DMS53 treated with DMSO at 0.1 percent for 48 hours (cell line): ENCODE results near the gene GPR68.

Experiments used
- DNase-seq: peaks from one replicate; lab custom pipeline; 2025; ENCODE audit not compliant: unreplicated experiment; lab: John Stamatoyannopoulos, UW

GPR68 gene, protein sequence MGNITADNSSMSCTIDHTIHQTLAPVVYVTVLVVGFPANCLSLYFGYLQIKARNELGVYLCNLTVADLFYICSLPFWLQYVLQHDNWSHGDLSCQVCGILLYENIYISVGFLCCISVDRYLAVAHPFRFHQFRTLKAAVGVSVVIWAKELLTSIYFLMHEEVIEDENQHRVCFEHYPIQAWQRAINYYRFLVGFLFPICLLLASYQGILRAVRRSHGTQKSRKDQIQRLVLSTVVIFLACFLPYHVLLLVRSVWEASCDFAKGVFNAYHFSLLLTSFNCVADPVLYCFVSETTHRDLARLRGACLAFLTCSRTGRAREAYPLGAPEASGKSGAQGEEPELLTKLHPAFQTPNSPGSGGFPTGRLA

DNA sequence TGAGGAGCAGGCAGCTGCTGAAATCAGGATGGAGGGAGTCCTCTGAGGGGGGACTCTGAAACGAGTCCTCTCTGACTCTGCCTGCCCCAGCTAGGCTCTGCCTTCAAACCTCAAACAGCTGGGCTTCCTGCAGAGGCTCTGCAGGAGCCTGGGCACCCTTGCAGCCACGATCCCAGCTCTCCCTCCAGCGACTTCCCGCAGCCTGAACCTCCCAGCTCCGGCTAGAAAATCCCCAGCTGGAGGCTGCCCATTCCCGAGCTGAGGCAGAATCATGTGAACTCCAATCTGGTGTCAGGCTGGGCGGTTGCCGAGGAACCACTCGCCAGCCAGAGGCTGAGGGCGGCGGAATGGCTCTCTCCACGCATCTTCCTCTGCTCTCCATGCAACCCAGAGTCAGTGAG is at the start of gene GPR68:
TSS of gene GPR68 (minus strand) at position 204 of the 401 bp plus-strand sequence. CDS start 9,654 bp downstream, outside the sequence.
- no peak for DNase-seq

DNA sequence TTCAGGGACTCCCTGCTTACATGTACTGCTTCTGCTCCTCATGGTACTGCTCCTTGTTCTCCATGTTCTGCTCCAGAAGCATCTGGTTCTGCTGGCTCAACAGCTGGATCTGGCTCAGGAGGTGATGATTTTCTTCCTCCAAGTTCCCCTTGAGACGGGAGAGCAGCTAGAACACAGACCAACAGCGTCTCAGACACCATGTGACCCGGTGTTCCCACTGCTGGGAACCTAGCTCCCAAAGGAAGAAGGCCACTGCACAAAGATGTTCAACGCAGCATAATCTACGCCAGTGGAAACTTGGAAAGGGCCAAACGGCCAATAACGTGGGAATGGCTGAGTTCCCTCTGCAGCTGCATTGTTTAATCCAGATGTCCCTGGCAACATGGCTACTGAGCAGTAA is 49.6 kb upstream of the GPR68 start:
- no peak for DNase-seq

DNA sequence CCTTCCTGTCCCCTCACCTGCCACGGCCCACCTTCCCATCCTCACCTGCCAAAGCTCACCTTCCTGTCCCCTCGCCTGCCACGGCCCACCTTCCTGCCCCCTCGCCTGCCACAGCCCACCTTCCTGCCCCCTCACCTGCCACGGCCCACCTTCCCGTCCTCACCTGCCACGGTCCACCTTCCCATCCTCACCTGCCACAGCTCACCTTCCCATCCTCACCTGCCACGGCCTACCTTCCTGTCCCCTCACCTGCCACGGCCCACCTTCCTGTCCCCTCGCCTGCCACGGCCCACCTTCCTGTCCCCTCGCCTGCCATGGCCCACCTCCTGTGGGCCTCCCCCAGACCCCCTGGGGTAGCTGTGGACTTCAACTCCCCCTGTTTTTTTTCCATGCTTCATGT is 48.8 kb upstream of the GPR68 start:
- DNase-seq = no peak

DNA sequence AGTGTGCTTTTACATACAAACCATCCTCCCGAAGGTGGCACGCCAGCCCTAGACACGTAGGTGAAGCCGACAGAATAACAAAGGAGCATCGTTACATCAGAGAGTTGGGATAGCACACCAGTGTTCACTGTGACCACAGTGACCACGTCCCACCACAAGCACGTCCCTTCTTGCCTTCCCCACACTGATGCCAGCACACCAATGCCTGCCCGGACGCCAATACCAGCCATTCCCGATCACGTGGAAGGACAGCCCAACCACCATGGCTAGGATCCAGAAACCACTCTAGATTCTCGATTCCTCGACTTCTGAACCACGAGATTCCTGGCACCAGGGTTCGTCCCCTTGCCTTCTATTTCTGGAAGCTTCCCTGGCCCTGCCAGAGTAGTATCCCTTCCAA is 48.0 kb upstream of the GPR68 start:
- DNase-seq = no peak

DNA sequence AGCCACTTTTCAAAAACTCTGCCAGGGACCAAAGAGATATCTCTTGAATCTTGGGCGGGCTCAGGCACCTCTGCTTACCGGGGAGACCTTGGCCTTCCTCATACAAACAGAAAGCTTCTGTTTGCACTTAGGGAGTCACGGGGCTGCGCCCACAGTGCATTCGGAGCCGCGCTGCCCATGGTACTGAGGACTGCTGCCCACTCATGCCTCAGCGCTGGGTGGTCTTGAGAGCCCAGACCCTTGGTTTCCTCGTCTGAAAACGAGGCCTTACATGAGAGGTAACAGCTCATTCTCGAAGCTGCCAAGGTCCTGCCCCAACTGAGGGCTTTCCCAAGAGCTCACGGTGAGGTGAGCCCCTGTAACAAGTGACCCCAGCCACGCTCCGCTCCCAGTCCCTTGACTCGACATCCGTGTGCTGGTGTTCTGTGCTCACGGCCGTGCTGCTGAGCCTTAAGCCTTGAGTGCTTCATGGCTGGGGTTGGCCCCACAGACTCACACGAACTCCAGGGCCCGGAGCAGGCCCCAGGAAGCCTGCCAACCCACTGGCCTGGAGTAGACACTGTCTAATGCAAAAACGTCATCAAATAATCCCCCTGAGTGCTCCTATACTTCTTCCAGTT is 47.4 kb upstream of the GPR68 start:
- no peak for DNase-seq

DNA sequence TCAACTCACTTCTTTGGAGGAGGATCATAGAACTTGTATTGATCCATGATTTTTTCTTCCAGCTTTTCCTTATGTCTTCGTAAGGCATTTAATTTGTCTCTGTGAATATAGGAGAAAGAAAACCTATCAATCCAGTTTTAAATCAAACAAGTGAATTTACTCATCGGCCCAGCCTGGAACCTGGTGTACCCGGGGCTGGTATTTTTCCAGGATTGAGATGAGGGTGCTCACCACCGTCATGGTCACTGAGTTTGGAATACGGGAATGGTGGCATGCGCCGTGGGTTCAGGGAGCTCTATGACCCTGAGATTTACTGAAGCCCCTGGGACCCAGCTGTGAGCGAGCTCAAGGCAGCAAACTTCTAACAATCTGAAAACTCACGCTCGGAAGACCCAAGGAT is 46.5 kb upstream of the GPR68 start:
- no peak for DNase-seq

DNA sequence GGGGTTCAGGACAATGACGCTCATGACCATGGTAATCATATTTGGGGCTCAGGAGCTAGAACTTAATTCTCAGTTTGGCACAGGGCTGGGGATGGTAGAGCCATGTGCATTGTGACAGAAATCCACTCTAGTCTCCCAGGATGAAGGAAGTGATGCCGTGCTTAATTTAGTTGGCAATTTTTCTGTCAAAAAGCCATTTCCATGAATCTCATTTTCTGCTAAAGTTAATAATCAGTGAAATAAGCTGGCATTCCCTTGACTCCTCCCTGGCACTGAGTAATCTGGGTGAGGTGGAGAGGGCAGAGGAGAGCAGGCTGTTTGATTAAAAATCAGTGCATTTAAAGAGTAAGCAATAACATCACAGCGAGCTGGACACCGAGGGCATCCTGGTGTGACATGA is 45.0 kb upstream of the GPR68 start:
- DNase-seq = no peak

DNA sequence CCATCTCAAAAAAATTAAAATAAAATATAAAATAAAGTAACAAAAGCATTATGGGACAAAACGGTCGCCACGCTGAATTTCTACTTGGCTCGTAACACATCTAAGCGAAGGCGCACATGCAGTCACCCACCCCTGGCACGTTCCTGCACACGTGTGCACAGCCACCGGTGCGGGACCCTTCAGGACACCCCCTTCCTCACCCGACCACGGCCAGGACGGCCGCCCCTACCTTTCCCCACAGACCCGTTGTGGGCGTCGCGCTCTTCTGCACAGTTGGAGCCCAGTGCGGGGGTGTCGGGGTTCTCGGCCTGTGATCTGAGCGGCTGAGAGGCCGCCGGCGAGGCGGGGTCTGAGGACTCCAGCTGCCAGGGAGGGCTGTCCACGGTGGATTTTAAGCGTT is 44.4 kb upstream of the GPR68 start:
- no peak for DNase-seq

DNA sequence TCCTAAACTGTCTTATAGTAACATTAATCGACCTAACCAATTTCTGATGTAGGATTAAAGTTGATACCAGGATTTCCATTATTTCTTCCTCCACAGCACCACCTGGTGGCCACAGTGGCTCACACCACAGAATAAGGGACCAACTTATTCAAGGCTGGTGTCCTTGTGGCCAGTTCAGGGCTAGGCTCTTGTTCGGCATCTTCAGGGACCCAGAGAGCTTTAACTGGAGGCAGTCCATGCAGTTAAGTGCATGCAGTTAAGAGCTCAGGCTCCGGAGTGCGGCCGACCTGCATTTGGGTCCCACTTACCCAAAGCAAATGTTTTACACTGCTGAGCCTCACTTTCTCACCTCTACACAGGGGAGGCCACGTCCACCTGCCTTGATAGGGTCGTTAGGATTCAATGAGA is 42.0 kb upstream of the GPR68 start:
- peak; percentile 55 for DNase-seq

DNA sequence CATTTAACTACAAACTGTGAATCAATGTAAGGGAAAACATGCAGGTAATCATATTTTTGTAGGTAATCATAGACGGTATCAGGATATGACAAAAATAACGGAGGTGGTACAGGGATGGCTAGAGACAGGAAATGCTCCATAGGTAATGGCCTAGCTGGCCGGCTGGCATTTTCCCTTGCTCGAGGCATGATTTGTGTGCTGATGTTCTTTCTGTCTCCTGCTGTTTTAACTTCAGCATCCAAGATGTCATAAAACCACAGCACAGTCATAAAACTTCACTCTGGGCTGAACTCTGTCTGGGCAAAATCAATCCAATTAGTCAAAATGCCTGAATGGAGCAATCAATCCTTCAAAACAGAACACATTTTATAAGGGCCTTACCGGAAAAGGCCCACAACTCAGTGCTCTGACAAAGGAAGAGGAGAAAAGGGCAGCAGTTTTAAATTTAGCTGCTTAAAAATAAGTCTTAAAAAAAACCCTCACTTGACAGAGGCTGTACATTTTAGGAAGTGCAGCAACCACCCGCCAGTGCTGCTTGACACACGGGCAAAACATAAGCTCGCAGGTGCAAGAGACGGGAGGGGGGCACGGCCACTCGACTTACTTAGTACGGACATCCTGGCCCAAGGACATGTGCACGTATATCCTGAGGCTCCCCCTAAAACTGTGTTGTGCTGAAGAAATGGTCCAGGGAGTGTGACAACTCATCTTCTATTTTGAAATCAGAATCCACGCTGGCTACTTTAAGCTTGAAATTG is 40.5 kb upstream of the GPR68 start:
- no peak for DNase-seq

DNA sequence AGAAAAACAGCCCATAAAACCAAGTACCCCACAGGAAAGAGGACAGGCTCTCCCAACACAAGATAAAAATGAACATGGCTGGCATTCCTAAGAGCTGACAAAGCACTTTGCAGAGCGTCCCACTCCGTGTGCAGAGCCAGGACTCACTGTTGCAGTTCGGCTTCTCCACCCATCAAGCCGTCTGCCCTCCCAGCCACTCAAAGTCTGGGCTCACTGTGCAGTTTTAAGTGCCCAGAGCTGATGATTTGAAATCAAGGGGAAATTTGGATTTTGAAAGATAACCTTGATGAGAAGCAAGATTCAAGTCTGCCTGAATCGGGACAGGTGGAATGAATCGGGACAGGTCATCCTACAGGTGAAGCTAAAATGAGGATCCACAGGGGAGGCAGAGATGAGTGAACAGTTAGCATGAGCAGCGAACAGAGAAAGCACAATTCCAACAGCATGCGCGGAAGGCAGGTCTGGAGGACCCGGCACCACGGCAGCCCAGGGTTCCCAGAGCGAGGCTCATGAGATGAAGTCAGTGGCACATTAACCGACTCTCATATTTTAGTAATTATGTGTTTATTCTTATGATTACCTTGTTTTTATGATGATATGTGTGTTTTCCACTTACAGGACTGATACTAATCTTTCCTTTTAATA is 39.8 kb upstream of the GPR68 start:
- DNase-seq = no peak

DNA sequence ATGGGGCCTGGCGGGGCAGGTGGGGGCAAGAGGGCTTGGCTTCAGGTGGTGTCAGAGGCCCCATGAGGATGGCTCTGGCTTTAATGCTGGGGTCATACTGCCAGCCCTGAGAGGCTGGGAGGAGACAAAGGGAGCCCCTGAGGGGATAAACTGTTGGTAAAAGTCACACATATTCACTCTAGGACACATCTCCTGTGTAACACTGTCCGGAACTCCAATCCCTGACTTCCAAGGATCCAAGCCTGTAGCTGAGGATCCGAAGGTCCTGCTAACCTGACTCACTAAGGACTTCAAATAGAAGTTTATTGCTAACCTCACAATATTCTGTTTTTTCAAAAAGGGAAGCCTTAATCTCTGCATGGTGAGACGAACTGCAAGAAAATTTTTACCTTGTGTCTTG is 39.2 kb upstream of the GPR68 start:
- no peak for DNase-seq

DNA sequence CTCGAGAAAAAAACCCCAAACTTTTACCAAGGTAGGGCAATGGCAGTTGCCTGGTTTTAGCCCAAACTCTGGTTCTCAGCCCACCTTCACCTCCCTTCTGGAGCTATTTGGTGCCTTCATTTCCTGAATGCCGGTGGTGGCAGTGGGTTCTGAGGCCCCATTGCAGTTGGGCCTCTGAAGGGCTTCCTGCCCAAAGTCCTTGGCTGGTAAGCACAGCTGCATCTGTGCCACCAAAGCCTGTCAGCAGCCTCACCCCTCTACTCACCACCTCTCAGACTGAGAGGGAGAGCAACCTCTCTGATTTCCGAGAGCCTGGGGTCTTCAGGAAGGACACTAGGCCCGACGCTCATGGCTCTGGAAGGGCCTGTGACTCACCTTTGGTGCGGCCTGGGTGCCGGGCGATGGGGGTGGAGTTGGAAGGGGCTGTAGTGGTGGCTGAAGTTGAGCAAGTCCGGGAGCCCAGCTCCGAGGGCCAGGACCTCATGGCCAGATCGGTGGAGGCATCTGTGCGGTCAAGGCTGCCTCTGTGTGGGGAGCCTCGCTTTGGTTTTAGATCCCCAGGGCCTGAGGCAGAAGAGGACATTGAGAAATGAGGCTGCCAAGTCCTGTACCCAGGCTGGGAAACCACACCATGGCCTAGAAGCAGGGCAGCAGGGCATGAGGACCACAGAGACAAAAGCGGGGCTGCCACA is 38.6 kb upstream of the GPR68 start:
- no peak for DNase-seq

DNA sequence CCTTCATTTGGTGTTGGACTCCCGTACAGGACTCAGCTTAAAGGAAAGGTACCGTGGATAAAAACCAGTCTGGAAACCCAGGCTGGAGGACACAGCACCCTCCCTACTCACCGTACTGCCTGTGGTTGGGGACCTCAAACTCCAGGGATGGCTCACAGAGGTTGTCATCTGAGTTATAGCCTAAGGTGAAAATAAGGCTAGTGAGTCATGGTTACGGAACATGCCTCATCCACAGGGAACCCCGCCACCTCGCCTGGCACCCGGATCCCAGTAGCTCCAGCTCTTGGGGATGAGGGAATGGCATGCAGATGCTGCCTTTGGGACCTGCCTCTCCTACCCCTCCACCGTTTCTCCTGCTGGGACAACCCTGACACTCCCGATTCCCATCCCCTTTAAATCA is 36.8 kb upstream of the GPR68 start:
- no peak for DNase-seq

DNA sequence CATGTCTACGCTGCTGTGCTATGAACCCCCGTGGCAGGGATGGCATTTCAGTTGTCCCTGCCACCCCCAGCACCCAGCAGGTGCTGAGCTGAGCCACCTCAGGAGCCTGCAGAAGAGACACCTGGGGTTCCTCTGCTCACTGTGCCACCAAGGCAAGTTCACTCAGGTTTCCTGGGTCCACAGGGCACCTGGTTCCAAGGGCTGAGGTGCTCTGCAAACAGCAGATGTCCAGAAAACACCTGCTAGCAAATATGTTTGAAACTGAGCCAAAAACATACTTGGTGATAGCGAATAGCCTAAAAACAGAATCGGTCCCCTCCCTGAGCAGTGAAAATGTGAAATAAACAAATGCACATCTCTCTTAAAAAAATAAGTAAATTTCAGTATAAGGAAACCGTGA is 35.6 kb upstream of the GPR68 start:
- DNase-seq = peak; percentile 60

DNA sequence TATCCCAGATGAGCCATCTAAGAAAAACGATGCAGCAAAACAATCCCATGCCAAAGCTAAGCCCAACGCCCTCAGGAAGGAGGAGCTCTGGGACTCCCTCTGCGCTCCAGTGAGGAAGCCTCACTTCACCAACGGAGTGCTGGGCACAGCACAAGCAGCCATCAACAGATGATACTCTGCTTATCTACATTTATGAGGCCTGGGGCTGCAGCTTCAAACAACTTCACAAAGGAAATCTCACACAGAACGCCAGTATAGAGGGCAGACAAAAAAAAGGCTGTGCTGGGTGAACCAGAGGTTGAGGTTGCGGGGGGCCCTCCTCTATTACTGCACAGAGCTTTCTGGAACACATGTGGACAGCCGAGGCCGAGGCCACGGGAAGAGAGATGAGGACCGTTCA is 34.9 kb upstream of the GPR68 start:
- no peak for DNase-seq

DNA sequence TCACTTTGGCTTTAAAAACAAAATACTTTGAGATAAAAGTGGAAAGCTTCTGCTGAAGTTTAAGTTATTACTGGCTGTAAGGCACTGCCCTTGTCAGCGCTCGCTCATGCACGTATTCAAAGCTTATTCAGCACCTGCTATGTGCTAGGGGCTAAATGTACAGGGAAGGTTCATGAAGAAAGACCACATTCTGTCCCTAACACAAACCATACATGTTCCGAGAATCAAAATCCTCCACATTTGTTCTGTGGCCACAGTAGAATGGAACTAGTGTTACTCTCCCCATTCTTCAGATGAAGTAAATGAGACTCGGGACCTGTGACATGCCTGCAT is 33.8 kb upstream of the GPR68 start:
- DNase-seq = no peak

DNA sequence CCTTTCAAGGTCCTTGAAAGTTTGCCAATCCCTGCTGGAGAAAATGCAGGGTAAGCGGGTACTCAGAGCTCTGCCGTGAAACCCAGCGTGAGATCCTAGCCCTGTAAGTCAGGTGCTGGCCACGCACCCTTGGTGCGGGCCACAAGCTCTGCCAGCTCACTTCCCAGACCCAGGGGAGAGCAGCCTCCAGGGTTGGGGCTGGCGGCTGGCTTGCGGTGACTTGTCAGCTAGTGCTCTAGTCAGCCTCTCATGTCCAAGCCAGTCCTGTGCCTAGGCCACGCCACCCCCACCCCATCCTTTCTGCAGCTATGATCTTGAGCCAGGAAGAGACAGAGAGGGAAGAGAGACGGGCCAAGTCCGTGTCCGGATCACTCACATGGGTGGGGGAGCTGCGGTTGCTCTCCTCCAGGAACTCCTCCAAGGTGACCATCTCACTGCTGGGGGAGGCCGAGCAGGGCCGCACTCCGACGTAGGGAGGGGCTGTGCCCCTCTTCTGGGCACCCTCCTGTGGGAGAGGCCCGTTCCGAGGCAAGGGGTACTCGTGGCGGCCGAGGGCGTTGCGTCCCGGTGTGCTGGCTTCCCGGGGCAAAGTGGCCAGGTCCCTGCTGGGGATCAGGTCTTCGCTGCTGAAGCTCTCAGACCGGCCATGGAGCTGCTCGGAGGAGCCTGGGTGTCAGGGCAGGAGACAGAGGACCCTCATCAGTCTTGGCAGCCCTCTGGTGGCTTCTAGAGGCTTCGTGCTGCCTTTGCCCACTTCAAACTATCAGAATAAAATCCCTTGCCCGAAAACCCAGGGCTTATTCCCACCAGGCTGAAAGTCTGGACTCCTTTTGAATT is 33.3 kb upstream of the GPR68 start:
- DNase-seq = no peak

DNA sequence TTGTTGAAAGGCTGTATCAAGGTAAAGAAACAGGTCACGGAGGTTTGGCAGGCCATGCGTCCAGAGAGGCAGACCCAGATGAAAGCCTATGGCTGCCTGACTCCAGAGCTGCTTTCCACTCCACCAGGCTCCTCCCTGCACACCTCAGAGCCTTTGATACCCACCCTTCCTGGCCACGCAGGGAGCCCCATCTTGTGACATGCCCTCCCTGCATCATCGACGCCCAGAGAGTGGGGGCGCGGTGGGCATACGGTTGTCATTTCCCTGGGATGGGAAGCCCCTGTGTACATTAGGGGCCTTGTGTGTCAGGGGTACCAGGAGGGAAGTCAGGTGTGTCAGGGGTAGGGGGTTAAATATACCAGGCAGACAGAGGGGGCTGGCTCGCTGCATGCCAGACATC is 30.3 kb upstream of the GPR68 start:
- DNase-seq = no peak

DNA sequence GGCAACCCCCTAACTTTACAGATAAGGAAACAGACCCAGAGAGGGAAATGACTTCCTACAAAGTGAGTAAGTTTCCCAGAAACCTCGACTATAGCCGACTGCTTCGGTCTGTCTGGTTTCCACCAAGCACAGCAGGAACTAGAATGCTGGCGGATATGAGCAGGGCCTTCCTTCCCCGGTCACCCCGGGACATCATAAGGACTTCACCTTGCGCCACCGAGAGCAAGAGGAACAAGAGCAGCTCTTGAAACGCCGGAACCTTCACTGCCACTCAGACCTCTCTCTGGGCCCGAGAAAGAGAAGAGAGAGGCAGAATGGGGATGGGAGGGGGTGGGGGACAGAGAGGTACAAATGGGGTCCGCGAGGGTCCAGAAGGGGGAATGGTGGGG is 29.4 kb upstream of the GPR68 start:
- no peak for DNase-seq
